Nephron (organoid): ENCODE results near the gene EPHA8.

ENCODE experiments used
- H3K27ac Mint-ChIP-seq, 3 experiments: 2 replicates each; pipeline ENCODE4 v1.8.0; 2020; ENCODE audit warnings: mixed read lengths in 3 of 3, mild to moderate bottlenecking in 2 of 3, moderate library complexity in 1 of 3
- H3K27me3 Mint-ChIP-seq: 2 replicates; pipeline ENCODE4 v1.8.0; 2021; ENCODE audit warnings: low read depth, mild to moderate bottlenecking, moderate library complexity, mixed read lengths
- H3K36me3 Mint-ChIP-seq: 2 replicates; pipeline ENCODE4 v1.8.0; 2020; ENCODE audit warnings: low read depth, mixed read lengths
- H3K4me1 Mint-ChIP-seq: 2 replicates; pipeline ENCODE4 v1.8.0; 2020; ENCODE audit warnings: mixed read lengths
- H3K4me3 Mint-ChIP-seq, 3 experiments: 2 replicates each; pipeline ENCODE4 v1.8.0; 2020; ENCODE audit warnings: mild to moderate bottlenecking in 3 of 3, mixed read lengths in 3 of 3, moderate library complexity in 2 of 3
- H3K9me3 Mint-ChIP-seq: 2 replicates; pipeline ENCODE4 v1.8.0; 2020; ENCODE audit warnings: mixed read lengths
- TF ChIP-seq, protein P1 (sequence below), 3 experiments: fragments of 200-600 bp; sonication (generic); IDR thresholded peaks; one replicate each; pipeline ENCODE4 v1.5.0; 2021; ENCODE audit warnings: antibody characterized with exemption in 3 of 3; ENCODE audit not compliant: unreplicated experiment in 3 of 3

The EPHA8 gene

DNA sequence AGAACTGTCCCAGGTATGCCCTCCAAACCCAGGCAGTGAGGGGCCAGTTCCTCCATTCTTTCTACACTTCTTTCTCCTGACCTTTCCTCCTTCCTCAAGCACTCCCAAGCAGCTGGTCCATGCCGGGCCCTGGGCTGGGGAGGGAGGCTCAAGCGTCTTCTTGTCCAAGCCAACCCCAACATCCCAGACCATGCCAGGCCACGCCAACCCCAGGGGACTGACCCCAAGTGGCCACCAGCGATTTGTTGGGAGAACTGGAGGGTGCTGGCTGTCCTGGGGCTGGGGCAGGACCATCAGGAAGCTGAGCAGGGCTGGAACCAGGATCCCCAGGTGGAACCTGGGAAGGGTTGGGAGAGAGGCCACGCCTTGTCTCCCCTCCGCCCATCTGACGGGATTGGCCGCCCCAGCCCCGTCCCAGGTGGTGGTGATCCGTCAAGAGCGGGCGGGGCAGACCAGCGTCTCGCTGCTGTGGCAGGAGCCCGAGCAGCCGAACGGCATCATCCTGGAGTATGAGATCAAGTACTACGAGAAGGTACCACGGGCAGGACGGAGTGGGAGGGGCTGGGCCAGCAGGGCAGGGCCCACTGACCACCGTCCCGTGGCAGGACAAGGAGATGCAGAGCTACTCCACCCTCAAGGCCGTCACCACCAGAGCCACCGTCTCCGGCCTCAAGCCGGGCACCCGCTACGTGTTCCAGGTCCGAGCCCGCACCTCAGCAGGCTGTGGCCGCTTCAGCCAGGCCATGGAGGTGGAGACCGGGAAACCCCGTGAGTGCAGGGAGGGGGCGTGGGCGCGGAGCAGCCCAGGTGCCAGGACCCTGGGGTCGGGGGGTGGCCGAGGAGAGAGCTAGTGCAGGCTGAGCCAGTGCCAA lies 29.9 kb downstream of the EPHA8 start:
- Mint-ChIP-seq H3K36me3 (no peaks in the 10 kb centered on the region), H3K9me3 (no peaks in the 10 kb centered on the region), H3K4me1 (no peaks in the 10 kb centered on the region), H3K4me3 (no peak overlapping the region), H3K27ac (no peak overlapping the region), H3K27me3 (peaks cover 76% of the 10 kb centered on the region)
- TF ChIP-seq, protein P1, sequence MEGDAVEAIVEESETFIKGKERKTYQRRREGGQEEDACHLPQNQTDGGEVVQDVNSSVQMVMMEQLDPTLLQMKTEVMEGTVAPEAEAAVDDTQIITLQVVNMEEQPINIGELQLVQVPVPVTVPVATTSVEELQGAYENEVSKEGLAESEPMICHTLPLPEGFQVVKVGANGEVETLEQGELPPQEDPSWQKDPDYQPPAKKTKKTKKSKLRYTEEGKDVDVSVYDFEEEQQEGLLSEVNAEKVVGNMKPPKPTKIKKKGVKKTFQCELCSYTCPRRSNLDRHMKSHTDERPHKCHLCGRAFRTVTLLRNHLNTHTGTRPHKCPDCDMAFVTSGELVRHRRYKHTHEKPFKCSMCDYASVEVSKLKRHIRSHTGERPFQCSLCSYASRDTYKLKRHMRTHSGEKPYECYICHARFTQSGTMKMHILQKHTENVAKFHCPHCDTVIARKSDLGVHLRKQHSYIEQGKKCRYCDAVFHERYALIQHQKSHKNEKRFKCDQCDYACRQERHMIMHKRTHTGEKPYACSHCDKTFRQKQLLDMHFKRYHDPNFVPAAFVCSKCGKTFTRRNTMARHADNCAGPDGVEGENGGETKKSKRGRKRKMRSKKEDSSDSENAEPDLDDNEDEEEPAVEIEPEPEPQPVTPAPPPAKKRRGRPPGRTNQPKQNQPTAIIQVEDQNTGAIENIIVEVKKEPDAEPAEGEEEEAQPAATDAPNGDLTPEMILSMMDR (IDR thresholded peaks at IDR 0.05; ENCODE audit: unreplicated experiment in 3 of 3): no peak

DNA sequence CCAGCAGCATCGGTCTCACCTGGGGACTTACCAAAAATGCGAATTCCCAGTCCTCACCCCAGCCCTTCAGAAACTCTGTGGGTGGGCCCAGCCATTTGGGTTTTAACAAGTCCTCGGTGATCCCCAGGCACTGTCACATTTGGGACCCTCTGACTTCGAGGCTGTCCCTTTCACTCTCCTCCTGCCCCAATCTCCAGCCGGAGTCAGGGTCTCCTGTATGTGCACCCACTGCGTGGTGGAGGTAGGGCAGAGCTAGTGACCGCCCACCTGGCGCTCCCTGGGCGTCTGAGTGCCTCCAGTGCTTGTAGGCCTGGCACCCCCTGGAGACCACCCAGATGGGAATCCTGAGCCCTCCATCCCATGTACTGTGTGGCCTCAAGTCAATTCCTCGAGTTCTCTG lies 31.1 kb downstream of the EPHA8 start:
- Mint-ChIP-seq H3K27ac (no peak overlapping the region), H3K9me3 (no peaks in the 10 kb centered on the region), H3K27me3 (peaks cover 83% of the 10 kb centered on the region), H3K4me3 (no peak overlapping the region), H3K4me1 (no peaks in the 10 kb centered on the region), H3K36me3 (no peaks in the 10 kb centered on the region)
- TF ChIP-seq, protein P1 (IDR thresholded peaks at IDR 0.05; ENCODE audit: unreplicated experiment in 3 of 3): no peak

DNA sequence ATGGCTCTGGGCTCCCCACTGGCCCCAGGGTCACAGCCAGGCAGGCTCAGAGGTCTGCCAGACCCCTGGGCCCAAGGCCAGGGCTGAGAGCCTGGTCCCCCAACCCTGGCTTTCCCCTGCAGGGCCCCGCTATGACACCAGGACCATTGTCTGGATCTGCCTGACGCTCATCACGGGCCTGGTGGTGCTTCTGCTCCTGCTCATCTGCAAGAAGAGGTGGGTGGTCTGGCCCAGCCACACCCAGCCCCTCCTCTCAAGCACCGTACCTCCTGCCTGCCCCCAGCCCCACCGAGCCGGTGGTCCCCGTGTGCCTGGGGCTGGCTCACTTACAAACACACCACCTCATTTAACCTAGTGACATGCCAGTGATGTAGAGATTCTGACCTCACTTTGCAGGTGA lies 31.8 kb downstream of the EPHA8 start:
- H3K36me3 Mint-ChIP-seq: no peaks in the 10 kb centered on the region
- H3K4me3 Mint-ChIP-seq: no peak overlapping the region
- H3K9me3 Mint-ChIP-seq: no peaks in the 10 kb centered on the region
- H3K4me1 Mint-ChIP-seq: no peaks in the 10 kb centered on the region
- peaks cover 76% of the 10 kb centered on the region for H3K27me3 Mint-ChIP-seq
- TF ChIP-seq, protein P1 (IDR thresholded peaks at IDR 0.05; ENCODE audit: unreplicated experiment in 3 of 3): no peak
- no peak overlapping the region for H3K27ac Mint-ChIP-seq

DNA sequence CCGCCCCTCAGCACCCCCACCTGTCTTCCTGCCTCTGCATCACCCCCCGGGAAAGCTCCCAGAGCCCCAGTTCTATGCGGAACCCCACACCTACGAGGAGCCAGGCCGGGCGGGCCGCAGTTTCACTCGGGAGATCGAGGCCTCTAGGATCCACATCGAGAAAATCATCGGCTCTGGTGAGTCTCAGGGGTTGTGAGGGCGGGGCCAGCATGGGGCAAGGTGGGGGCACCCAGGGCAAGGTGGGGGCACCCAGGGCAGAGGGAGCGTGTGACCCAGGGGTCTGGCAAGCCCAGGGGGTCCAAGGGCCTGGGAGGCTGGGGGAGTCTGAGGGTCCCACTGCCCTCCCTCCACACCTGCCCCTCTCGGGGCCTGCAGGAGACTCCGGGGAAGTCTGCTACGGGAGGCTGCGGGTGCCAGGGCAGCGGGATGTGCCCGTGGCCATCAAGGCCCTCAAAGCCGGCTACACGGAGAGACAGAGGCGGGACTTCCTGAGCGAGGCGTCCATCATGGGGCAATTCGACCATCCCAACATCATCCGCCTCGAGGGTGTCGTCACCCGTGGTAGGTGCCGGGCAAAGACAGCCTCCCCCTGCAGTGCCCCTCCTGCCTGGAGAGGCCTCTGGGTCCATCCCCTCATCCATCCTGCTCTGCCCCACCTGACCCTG lies 34.1 kb downstream of the EPHA8 start:
- no peak overlapping the region for H3K4me3 Mint-ChIP-seq
- TF ChIP-seq, protein P1 (IDR thresholded peaks at IDR 0.05; ENCODE audit: unreplicated experiment in 3 of 3): no peak
- H3K27ac Mint-ChIP-seq: no peak overlapping the region
- H3K27me3 Mint-ChIP-seq: peaks cover 66% of the 10 kb centered on the region
- H3K4me1 Mint-ChIP-seq: no peaks in the 10 kb centered on the region
- no peaks in the 10 kb centered on the region for H3K9me3 Mint-ChIP-seq
- H3K36me3 Mint-ChIP-seq: no peaks in the 10 kb centered on the region

DNA sequence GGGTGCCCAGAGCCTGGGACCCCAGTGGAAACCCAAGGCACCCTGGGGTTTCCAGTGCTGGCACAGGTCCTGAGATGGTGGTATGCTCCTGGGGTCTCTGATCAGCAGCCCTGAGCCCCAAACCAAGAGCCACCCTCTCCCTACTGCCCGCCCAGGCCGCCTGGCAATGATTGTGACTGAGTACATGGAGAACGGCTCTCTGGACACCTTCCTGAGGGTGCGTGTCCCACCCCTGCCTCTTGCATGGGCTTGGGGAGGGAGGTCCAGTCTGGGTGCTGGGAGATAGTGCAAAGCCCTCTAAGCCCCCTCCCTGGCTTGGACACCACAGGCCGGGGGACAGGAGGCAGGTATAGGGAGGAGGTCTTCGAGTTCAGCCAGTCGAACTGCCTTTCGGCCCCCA lies 34.7 kb downstream of the EPHA8 start:
- TF ChIP-seq, protein P1 (IDR thresholded peaks at IDR 0.05; ENCODE audit: unreplicated experiment in 3 of 3): no peak
- Mint-ChIP-seq H3K4me3 (no peak overlapping the region), H3K27me3 (peaks cover 63% of the 10 kb centered on the region), H3K4me1 (no peaks in the 10 kb centered on the region), H3K9me3 (no peaks in the 10 kb centered on the region), H3K36me3 (no peaks in the 10 kb centered on the region), H3K27ac (no peak overlapping the region)
